MM.1S (cell line): ENCODE measurements around the gene TNFRSF12A.
A peak's percentile ranks its signal among the peaks of the same experiment; 100 is the strongest.

Source experiments
- DNase-seq: peaks from one replicate; pipeline ENCODE4 v3.0.0-alpha.2; 2015
- H2AFZ ChIP-seq: fragments of 300-600 bp; sonication (generic); 2 replicates; pipeline ENCODE4 v1.6.0; 2016; ENCODE audit warnings: antibody characterized with exemption, low read length
- H3F3A ChIP-seq: fragments of 300-600 bp; sonication (generic); 2 replicates; pipeline ENCODE4 v1.6.1; 2016; ENCODE audit warnings: mild to moderate bottlenecking, antibody characterized with exemption, low read length, moderate library complexity, mixed read lengths; ENCODE audit not compliant: insufficient read depth
- H3K27ac ChIP-seq: fragments of 300-600 bp; sonication (generic); 2 replicates; pipeline ENCODE4 v1.5.1; 2016; ENCODE audit warnings: mild to moderate bottlenecking, low read length
- H3K27me3 ChIP-seq: fragments of 300-600 bp; sonication (generic); replicated peaks from 2 replicates; pipeline ENCODE4 v1.6.0; 2016; ENCODE audit warnings: low read length; ENCODE audit not compliant: insufficient read depth
- H3K36me3 ChIP-seq: fragments of 300-600 bp; sonication (generic); replicated peaks from 2 replicates; pipeline ENCODE4 v1.6.1; 2016; ENCODE audit warnings: mild to moderate bottlenecking, low read length, mixed read lengths; ENCODE audit not compliant: insufficient read depth
- H3K4me1 ChIP-seq: fragments of 300-600 bp; sonication (generic); 2 replicates; pipeline ENCODE4 v1.6.1; 2016; ENCODE audit warnings: low read length, mixed read lengths
- H3K4me2 ChIP-seq: fragments of 300-600 bp; sonication (generic); 2 replicates; pipeline ENCODE4 v1.6.0; 2016; ENCODE audit warnings: low read depth, low read length
- H3K4me3 ChIP-seq: fragments of 300-600 bp; sonication (generic); 2 replicates; pipeline ENCODE4 v1.5.1; 2016; ENCODE audit warnings: low read length, mixed read lengths
- H3K79me2 ChIP-seq: fragments of 300-600 bp; sonication (generic); 2 replicates; pipeline ENCODE4 v1.6.1; 2016; ENCODE audit warnings: mixed run types, low read length, mixed read lengths
- H3K9ac ChIP-seq: fragments of 300-600 bp; sonication (generic); 2 replicates; pipeline ENCODE4 v1.6.1; 2016; ENCODE audit warnings: low read length, mixed read lengths
- H3K9me2 ChIP-seq: fragments of 300-600 bp; sonication (generic); replicated peaks from 2 replicates; pipeline ENCODE4 v1.6.1; 2016; ENCODE audit warnings: mild to moderate bottlenecking, low read length, mixed read lengths; ENCODE audit not compliant: insufficient read depth
- H3K9me3 ChIP-seq: fragments of 300-600 bp; sonication (generic); replicated peaks from 2 replicates; pipeline ENCODE4 v1.6.1; 2016; ENCODE audit warnings: mild to moderate bottlenecking, low read length, mixed read lengths; ENCODE audit not compliant: insufficient read depth
- H4K20me1 ChIP-seq: fragments of 300-600 bp; sonication (generic); 2 replicates; pipeline ENCODE4 v1.6.1; 2016; ENCODE audit warnings: mild to moderate bottlenecking, low read length, moderate library complexity, mixed read lengths; ENCODE audit not compliant: insufficient read depth
- EZH2 ChIP-seq: fragments of 300-600 bp; sonication (generic); optimal IDR thresholded peaks from 2 replicates; pipeline ENCODE3; 2017; ENCODE audit warnings: low read depth, mild to moderate bottlenecking, antibody characterized with exemption, low read length, mixed read lengths
- EZH2phosphoT487 ChIP-seq: fragments of 300-600 bp; sonication (generic); IDR thresholded peaks from 2 replicates; pipeline ENCODE4 v1.6.1; 2018; ENCODE audit warnings: antibody characterized with exemption, low read length
- TF ChIP-seq, protein P1 (sequence below): fragments of 300-600 bp; sonication (generic); IDR thresholded peaks from 2 replicates; pipeline ENCODE4 v1.5.1; 2016; ENCODE audit warnings: antibody characterized with exemption, low read length, mixed read lengths

TNFRSF12A gene

DNA sequence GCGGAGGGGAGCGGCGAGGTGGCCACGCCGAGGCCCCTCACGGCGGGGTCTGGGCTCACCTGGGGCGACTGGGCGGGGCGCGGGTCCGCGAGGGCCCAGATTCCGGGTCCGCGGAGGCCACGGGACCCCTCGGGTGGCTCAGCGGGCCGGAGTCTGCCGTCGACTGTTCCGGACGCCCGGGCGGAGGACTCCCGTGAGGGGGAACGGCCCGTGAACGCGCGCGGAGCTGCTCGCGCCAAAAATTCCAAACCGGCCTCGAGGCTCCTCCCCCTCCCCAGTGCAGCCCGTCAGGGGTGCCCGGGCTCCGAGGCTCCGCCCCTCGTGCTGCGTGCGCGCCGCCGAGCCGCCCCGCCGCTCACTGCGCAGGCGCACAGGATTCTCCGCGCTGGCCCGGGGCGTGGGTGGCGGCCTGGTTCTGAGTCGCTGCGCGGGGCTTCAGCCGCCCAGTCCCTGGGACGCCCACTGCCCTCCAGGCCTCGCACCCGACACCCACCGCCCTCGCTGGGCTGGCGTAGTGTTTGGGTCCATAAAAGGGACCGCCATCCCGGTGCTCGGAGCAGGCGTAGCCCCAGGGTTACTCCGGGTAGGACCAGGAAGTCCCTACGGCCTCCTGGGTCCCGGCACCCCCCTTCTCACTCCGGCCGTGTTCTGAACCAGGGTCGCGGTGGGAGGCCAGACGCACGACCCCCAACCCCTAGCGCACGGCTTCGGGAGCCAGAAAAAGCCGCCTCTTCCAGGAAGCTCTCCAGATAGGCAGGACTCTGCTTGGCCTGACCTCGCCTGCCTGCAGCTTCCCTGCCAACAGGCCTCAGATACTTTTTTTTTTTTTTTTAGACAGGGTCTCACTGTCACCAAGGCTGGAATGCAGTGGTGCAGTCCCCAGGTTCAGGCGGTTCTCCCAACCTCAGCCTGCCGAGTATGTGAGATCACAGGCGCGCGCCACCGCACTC is 39.7 kb upstream of the TNFRSF12A start, which contains the start of gene PKMYT1:
Gene PKMYT1 (minus strand): TSS at position 220 of the 950 bp plus-strand sequence. CDS start 789 bp downstream, outside the sequence.
- H3K9me2 ChIP-seq, result no peaks in the 10 kb centered on the region
- DNase-seq, result peak; percentile 92
- H3K27me3 ChIP-seq, result peaks cover 16% of the 10 kb centered on the region
- H3K4me2 ChIP-seq, result peak within 1 kb of the TSS; percentile 96
- H3K79me2 ChIP-seq, result peaks cover 27% of the 10 kb centered on the region
- H3K36me3 ChIP-seq, result no peaks in the 10 kb centered on the region
- no peaks in the 10 kb centered on the region for H3K9me3 ChIP-seq
- H2AFZ ChIP-seq, result peak within 1 kb of the TSS; percentile 76
- peaks cover 7% of the 10 kb centered on the region; the same call in 1 of the 2 replicates for H3F3A ChIP-seq
- H3K9ac ChIP-seq, result peak within 1 kb of the TSS; percentile 96
- peak within 1 kb of the TSS; percentile 90 for H3K4me3 ChIP-seq
- no peaks in the 10 kb centered on the region for H4K20me1 ChIP-seq
- peaks cover 5% of the 10 kb centered on the region; the same call in 1 of the 2 replicates for H3K4me1 ChIP-seq
- TF ChIP-seq EZH2 (no peak), EZH2phosphoT487 (no peak)
- TF ChIP-seq, protein P1, sequence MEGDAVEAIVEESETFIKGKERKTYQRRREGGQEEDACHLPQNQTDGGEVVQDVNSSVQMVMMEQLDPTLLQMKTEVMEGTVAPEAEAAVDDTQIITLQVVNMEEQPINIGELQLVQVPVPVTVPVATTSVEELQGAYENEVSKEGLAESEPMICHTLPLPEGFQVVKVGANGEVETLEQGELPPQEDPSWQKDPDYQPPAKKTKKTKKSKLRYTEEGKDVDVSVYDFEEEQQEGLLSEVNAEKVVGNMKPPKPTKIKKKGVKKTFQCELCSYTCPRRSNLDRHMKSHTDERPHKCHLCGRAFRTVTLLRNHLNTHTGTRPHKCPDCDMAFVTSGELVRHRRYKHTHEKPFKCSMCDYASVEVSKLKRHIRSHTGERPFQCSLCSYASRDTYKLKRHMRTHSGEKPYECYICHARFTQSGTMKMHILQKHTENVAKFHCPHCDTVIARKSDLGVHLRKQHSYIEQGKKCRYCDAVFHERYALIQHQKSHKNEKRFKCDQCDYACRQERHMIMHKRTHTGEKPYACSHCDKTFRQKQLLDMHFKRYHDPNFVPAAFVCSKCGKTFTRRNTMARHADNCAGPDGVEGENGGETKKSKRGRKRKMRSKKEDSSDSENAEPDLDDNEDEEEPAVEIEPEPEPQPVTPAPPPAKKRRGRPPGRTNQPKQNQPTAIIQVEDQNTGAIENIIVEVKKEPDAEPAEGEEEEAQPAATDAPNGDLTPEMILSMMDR, result no peak
- H3K27ac ChIP-seq, result peak within 1 kb of the TSS; percentile 12; the same call in 1 of the 2 replicates

DNA sequence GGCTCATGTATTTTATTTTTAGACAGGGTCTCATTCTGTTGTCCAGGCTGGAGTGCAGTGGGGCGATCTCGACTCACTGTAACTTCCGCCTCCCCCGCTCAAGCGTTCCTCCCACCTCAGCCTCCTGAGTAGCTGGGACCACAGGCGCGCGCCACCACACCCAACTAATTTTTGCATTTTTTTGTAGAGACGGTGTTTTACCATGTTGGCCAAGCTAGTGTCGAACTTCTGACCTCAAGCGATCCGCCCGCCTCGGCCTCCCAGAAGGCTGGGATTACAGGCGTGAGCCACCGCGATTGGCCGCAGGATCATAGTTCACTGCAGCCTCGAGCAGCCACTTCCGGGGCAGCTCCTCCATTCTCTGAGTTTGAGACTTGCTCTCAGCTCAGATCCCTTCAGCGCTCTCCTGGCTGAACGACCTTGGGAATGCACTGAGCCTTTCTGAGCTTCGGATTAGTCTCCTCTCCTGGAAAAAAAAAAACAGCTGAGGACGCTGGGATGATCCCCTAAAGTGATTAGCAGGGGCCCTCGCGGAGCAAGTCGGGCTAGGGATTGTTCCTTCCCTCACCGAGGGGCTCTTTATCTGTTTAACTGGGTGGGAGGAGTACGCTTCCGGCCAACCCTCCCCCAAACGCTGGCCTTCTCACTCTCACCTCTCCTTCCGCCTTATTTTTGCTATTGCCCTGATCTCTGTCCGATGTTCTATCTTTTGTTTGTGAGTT is 38.8 kb upstream of the TNFRSF12A start:
- H3F3A ChIP-seq, result 0 out of 2 replicates have a peak, but pooled peaks cover 2% of the 10 kb centered on the region
- no peak overlapping the region for H3K27ac ChIP-seq
- H3K4me2 ChIP-seq, result peak overlapping the region; percentile 96; the same call in 1 of the 2 replicates
- H3K4me1 ChIP-seq, result peaks cover 5% of the 10 kb centered on the region; the same call in 1 of the 2 replicates
- peak overlapping the region; percentile 76 for H2AFZ ChIP-seq
- H3K36me3 ChIP-seq, result no peaks in the 10 kb centered on the region
- peaks cover 27% of the 10 kb centered on the region for H3K79me2 ChIP-seq
- no peaks in the 10 kb centered on the region for H3K9me3 ChIP-seq
- H3K27me3 ChIP-seq, result peaks cover 25% of the 10 kb centered on the region
- peak overlapping the region; percentile 96; the same call in 1 of the 2 replicates for H3K9ac ChIP-seq
- H3K4me3 ChIP-seq, result peak overlapping the region; percentile 90
- no peaks in the 10 kb centered on the region for H4K20me1 ChIP-seq
- H3K9me2 ChIP-seq, result no peaks in the 10 kb centered on the region
- TF ChIP-seq EZH2phosphoT487 (no peak), EZH2 (no peak)
- TF ChIP-seq, protein P1, result no peak
- DNase-seq, result no peak

DNA sequence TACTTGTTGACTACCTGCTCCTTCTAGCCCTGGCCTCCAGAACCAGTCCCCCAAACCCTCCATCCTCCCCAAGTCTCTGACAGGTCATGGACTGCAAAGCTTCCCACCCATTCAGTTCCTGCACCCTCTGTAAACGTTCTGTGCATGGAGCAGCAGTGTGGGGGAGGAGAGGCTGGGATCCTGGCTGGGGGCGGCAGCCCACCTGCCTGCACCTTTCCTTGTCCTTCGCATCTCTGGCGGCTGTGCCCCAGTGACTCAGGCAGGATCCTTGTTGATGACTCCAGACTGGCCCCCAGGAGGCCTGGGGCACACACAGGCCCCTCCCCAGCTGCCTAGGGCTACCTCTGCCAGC is 38.3 kb upstream of the TNFRSF12A start:
- H3K9me2 ChIP-seq, result no peaks in the 10 kb centered on the region
- H3K79me2 ChIP-seq, result peaks cover 27% of the 10 kb centered on the region
- no peak overlapping the region for H2AFZ ChIP-seq
- 0 out of 2 replicates have a peak, but pooled peaks cover 2% of the 10 kb centered on the region for H3F3A ChIP-seq
- H3K4me3 ChIP-seq, result no peak overlapping the region
- peaks cover 30% of the 10 kb centered on the region for H3K27me3 ChIP-seq
- no peak overlapping the region for H3K27ac ChIP-seq
- no peak overlapping the region for H3K9ac ChIP-seq
- peaks cover 5% of the 10 kb centered on the region; the same call in 1 of the 2 replicates for H3K4me1 ChIP-seq
- H3K4me2 ChIP-seq, result no peak overlapping the region
- TF ChIP-seq EZH2phosphoT487 (no peak), EZH2 (no peak)
- TF ChIP-seq, protein P1, result no peak
- no peaks in the 10 kb centered on the region for H3K9me3 ChIP-seq
- no peak for DNase-seq
- H3K36me3 ChIP-seq, result no peaks in the 10 kb centered on the region
- H4K20me1 ChIP-seq, result no peaks in the 10 kb centered on the region
